Activated CD8-positive, alpha-beta memory T cell treated with anti-CD3 and anti-CD28 coated beads for 48 hours (primary cell): ENCODE data around the gene GBP5.
A peak's percentile ranks its signal among the peaks of the same experiment; 100 is the strongest.
"Not testable (repeated sequence)": the region's sequence is repeated elsewhere in the genome, so short reads cannot be mapped to it uniquely, and the experiment has no call there.

Source experiments
- DNase-seq, 3 experiments: peaks; one replicate each; pipeline ENCODE4 v3.0.0-alpha.2; 2020; ENCODE audit warnings: low read depth in 2 of 3, low spot score in 2 of 3

The GBP5 gene

GRCh38 chr1:89284078-89284763 lies 11.6 kb upstream of the GBP5 start:
- not testable (repeated sequence) for DNase-seq

GRCh38 chr1:89280766-89281165 lies 8.1 kb upstream of the GBP5 start:
- no peak for DNase-seq

- no peak for DNase-seq
These were observed 6.4 kb upstream of the GBP5 start for GRCh38 chr1:89279011-89279466.

GRCh38 chr1:89277725-89278124 lies 5.1 kb upstream of the GBP5 start:
- DNase-seq: no peak

- DNase-seq: no peak
These were observed 4.0 kb upstream of the GBP5 start for GRCh38 chr1:89276690-89277089.

- no peak for DNase-seq
These were observed 1.8 kb upstream of the GBP5 start for GRCh38 chr1:89274411-89274857.

- no peak for DNase-seq
These were observed 691 bp upstream of the GBP5 start for GRCh38 chr1:89273324-89273778.

GRCh38 chr1:89271341-89272015 lies 1.2 kb downstream of the GBP5 start:
- no peak for DNase-seq

- no peak for DNase-seq
These were observed 2.2 kb downstream of the GBP5 start for GRCh38 chr1:89270423-89270822.

GRCh38 chr1:89269277-89269676 lies 3.4 kb downstream of the GBP5 start:
- DNase-seq: no peak

- DNase-seq: no peak
These were observed 10.0 kb downstream of the GBP5 start for GRCh38 chr1:89262643-89263042.

GRCh38 chr1:89261926-89262515 lies 10.6 kb downstream of the GBP5 start:
- no peak for DNase-seq

GRCh38 chr1:89260566-89261255 lies 11.9 kb downstream of the GBP5 start:
- no peak for DNase-seq

GRCh38 chr1:89260042-89260441 lies 12.6 kb downstream of the GBP5 start:
- no peak for DNase-seq

- peak in 1 of 3 experiments; percentile 43 for DNase-seq
These were observed 13.2 kb downstream of the GBP5 start for GRCh38 chr1:89259283-89259971.

- no peak for DNase-seq
These were observed 15.6 kb downstream of the GBP5 start for GRCh38 chr1:89257041-89257440.

GRCh38 chr1:89255581-89255980 lies 17.1 kb downstream of the GBP5 start:
- DNase-seq: not testable (repeated sequence)

GRCh38 chr1:89254658-89255287 lies 17.9 kb downstream of the GBP5 start:
- DNase-seq: no peak

GRCh38 chr1:89243046-89243445 lies 29.6 kb downstream of the GBP5 start:
- no peak for DNase-seq
